Prostate gland (tissue), 2 donors: Measurements from ENCODE around the gene DNAH10. TPM values are rescaled to one million over a fixed set of nuclear protein-coding genes. Genes with fewer than 3 reads are reported as not detected.
"Not testable (repeated sequence)": the region's sequence is repeated elsewhere in the genome, so short reads cannot be mapped to it uniquely, and the experiment has no call there.

Experiments used
- DNase-seq: peaks from one replicate; pipeline ENCODE4 v3.0.0-alpha.2; 2019; ENCODE audit warnings: low spot score
- H3K27ac ChIP-seq, 2 donors: fragments of 200-600 bp; sonication (generic); 2 replicates each; pipeline ENCODE4 v1.5.1; 2017 to 2019
- H3K27me3 ChIP-seq: fragments of 200-600 bp; sonication (generic); replicated peaks from 2 replicates; pipeline ENCODE4 v1.5.1; 2019; ENCODE audit not compliant: insufficient read depth
- H3K36me3 ChIP-seq, 2 donors: fragments of 200-600 bp; sonication (generic); 1 replicate in 1 of 2; 2 replicates in 1 of 2; pipeline versions ENCODE4 v1.5.1 to v1.8.1; 2017 to 2019
- H3K4me1 ChIP-seq: fragments of 200-600 bp; sonication (generic); replicated peaks from 2 replicates; pipeline ENCODE4 v1.5.1; 2019
- H3K4me3 ChIP-seq, 2 donors: fragments of 200-600 bp; sonication (generic); 2 replicates each; pipeline ENCODE4 v1.5.1; 2017 to 2019
- H3K9me3 ChIP-seq: fragments of 200-600 bp; sonication (generic); 2 replicates; pipeline ENCODE4 v1.5.1; 2017
- POLR2A ChIP-seq: fragments of 450-650 bp; IDR thresholded peaks from one replicate; pipeline ENCODE4 v1.6.1; 2016; ENCODE audit warnings: antibody characterized with exemption, mild to moderate bottlenecking
- POLR2AphosphoS5 ChIP-seq: sonication (generic); formaldehyde crosslinking; IDR thresholded peaks from one replicate; pipeline ENCODE4 v1.6.1; 2017; ENCODE audit warnings: antibody characterized with exemption
- WGBS: methylation state at CpG from one replicate; pipeline ENCODE4 v1.1.5; 2018; 5-methylcytosine and 5-hydroxymethylcytosine counted together
- intact Hi-C: fragments of 100-400 bp; cut with DNase I; formaldehyde crosslinking; loops from one replicate; pipeline ENCODE4 v1.14.2; 2022
- total RNA-seq, 2 donors: library from RNA; depleted of rRNA; stranded (reverse); fragments of >200 nt; gene quantifications; one replicate each; pipeline ENCODE4 v1.1.0, GENCODE V29; 2016
- TF ChIP-seq, protein P1 (sequence below), 4 experiments: fragments of 200-600 bp in 2 of 4; fragments of 450-650 bp in 2 of 4; sonication (generic) in 2 of 4; IDR thresholded peaks; 1 replicate in 3 of 4; 2 replicates in 1 of 4; pipeline ENCODE4 v1.5.1; 2016 to 2019; ENCODE audit warnings: antibody characterized with exemption in 4 of 4, mild to moderate bottlenecking in 2 of 4, moderate library complexity in 2 of 4

The DNAH10 gene
- total RNA-seq, 2 donors from 2014 or later = 0.68 to 7.9 TPM

- intact Hi-C loops = no loop called here
- Histone ChIP-seq H3K4me3 (no peak overlapping the region), H3K36me3 (no peaks in the 10 kb centered on the region), H3K27ac (no peak overlapping the region), H3K27me3 (no peaks in the 10 kb centered on the region), H3K4me1 (no peaks in the 10 kb centered on the region), H3K9me3 (no peaks in the 10 kb centered on the region)
- DNase-seq = no peak
- TF ChIP-seq POLR2A (no peak), POLR2AphosphoS5 (no peak)
- TF ChIP-seq, protein P1, sequence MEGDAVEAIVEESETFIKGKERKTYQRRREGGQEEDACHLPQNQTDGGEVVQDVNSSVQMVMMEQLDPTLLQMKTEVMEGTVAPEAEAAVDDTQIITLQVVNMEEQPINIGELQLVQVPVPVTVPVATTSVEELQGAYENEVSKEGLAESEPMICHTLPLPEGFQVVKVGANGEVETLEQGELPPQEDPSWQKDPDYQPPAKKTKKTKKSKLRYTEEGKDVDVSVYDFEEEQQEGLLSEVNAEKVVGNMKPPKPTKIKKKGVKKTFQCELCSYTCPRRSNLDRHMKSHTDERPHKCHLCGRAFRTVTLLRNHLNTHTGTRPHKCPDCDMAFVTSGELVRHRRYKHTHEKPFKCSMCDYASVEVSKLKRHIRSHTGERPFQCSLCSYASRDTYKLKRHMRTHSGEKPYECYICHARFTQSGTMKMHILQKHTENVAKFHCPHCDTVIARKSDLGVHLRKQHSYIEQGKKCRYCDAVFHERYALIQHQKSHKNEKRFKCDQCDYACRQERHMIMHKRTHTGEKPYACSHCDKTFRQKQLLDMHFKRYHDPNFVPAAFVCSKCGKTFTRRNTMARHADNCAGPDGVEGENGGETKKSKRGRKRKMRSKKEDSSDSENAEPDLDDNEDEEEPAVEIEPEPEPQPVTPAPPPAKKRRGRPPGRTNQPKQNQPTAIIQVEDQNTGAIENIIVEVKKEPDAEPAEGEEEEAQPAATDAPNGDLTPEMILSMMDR (IDR thresholded peaks at IDR 0.05) = no peak
- WGBS = 93% methylated on average over 8 of the region's 8 CpGs
These were observed 148.0 kb downstream of the DNAH10 start for GRCh38 chr12:123910057-123910456.

GRCh38 chr12:123910761-123911193 is 148.7 kb downstream of the DNAH10 start:
- TF ChIP-seq POLR2AphosphoS5 = no peak
- TF ChIP-seq, protein P1 (IDR thresholded peaks at IDR 0.05) = no peak
- no peak for TF ChIP-seq POLR2A
- 62% methylated on average over 5 of the region's 5 CpGs for WGBS
- no peak overlapping the region for H3K4me3 ChIP-seq
- intact Hi-C loops = no loop called here
- H3K9me3 ChIP-seq = no peaks in the 10 kb centered on the region
- no peaks in the 10 kb centered on the region for H3K27me3 ChIP-seq
- DNase-seq = no peak
- no peak overlapping the region for H3K27ac ChIP-seq
- no peaks in the 10 kb centered on the region for H3K36me3 ChIP-seq
- H3K4me1 ChIP-seq = no peaks in the 10 kb centered on the region

DNA sequence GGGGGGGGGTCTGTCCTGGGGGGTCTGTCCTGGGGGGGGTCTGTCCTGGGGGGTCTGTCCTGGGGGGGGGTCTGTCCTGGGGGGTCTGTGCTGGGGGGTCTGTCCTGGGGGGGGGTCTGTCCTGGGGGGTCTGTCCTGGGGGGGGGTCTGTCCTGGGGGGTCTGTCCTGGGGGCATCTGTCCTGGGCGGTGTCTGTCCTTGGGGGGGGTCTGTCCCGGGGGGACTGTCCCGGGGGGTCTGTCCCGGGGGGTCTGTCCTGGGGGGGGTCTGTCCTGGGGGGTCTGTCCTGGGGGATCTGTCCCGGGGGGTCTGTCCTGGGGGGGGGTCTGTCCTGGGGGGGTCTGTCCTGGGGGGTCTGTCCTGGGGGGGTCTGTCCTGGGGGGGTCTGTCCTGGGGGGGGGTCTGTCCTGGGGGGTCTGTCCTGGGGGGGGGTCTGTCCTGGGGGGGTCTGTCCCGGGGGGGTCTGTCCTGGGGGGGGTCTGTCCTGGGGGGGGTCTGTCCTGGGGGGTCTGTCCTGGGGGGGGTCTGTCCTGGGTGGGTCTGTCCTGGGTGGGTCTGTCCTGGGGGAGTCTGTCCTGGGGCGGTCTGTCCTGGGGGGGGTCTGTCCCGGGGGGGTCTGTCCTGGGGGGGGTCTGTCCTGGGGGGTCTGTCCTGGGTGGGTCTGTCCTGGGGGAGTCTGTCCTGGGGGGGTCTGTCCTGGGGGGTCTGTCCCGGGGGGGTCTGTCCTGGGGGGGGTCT is 149.7 kb downstream of the DNAH10 start:
- H3K4me1 ChIP-seq, H3K9me3 ChIP-seq, intact Hi-C loops, DNase-seq, H3K4me3 ChIP-seq, H3K36me3 ChIP-seq, H3K27ac ChIP-seq, H3K27me3 ChIP-seq: not testable (repeated sequence)
- 67% methylated on average over 1 of the region's 9 CpGs for WGBS

DNA sequence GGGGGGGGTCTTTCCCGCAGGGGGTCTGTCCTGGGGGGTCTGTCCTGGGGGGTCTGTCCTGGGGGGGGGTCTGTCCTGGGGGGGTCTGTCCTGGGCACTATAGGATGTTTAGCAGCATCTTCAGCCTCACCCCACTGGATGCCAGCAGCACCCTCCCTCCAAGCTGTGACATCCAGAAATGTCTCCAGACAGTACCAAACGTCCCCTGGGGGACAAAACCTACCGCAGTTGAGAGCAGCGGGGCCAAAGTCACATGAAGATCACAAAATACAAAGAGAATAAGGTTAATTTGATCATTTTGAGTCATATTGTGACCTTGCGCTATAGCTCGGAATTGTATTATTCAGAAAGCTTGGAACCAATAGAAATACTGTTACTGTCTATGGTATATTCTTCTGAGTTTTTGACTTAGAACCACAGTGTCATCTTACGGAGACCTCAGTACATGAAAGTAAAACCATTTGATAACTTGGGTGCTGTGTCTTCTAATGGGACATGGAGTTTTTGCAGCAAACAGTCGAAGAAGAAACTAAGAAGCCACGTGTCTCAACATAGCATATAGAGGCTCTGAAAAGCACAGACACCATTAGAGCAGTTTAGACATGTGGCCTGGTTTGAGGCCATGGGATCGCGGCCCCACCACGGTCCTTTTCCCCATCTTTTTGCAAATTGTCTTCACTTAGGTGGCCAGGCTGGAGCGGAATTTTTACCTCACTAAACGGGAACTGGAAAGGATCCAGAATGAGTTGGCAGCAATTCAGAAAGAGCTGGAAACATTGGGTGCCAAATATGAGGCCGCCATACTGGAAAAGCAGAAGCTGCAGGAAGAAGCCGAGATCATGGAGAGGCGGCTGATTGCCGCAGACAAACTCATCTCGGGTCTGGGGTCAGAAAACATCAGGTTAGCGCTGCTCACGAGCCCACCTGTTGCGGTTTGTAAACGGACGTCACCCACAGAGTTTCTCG is 150.6 kb downstream of the DNAH10 start:
- intact Hi-C loops = no loop called here
- H3K27ac ChIP-seq = no peak overlapping the region
- H3K4me3 ChIP-seq = no peak overlapping the region
- H3K36me3 ChIP-seq = no peaks in the 10 kb centered on the region
- no peak for DNase-seq
- H3K9me3 ChIP-seq = no peaks in the 10 kb centered on the region
- no peaks in the 10 kb centered on the region for H3K4me1 ChIP-seq
- TF ChIP-seq POLR2AphosphoS5 (no peak), POLR2A (no peak)
- TF ChIP-seq, protein P1 (IDR thresholded peaks at IDR 0.05) = no peak
- no peaks in the 10 kb centered on the region for H3K27me3 ChIP-seq
- WGBS = 64% methylated on average over 24 of the region's 25 CpGs

- Histone ChIP-seq H3K4me1 (no peaks in the 10 kb centered on the region), H3K36me3 (no peaks in the 10 kb centered on the region), H3K4me3 (no peak overlapping the region), H3K27ac (no peak overlapping the region), H3K9me3 (no peaks in the 10 kb centered on the region), H3K27me3 (no peaks in the 10 kb centered on the region)
- TF ChIP-seq, protein P1 (IDR thresholded peaks at IDR 0.05) = no peak
- TF ChIP-seq POLR2AphosphoS5 (no peak), POLR2A (no peak)
- 57% methylated on average over 20 of the region's 20 CpGs for WGBS
- no peak for DNase-seq
- intact Hi-C loops = no loop called here
These were observed 152.7 kb downstream of the DNAH10 start for GRCh38 chr12:123914726-123915333.
